Activated CD4-positive, alpha-beta T cell treated with anti-CD3 and anti-CD28 coated beads, Interleukin-2, amount 10 ng/mL, durations not matched to agents 7 days and 5 days (primary cell): Measurements from ENCODE around the gene SALL2. TPM values are rescaled to one million over a fixed set of nuclear protein-coding genes. Genes with fewer than 3 reads are reported as not detected.
"Not testable (repeated sequence)": the region's sequence is repeated elsewhere in the genome, so short reads cannot be mapped to it uniquely, and the experiment has no call there.

ENCODE experiments used
- CTCF ChIA-PET: fragments of 350-600 bp; sonication (Branson Sonifier 250); formaldehyde crosslinking; loops from one replicate; lab custom pipeline; 2021; ENCODE audit warnings: antibody characterized with exemption; lab: Charles Lee
- POLR2A ChIA-PET: fragments of 350-600 bp; sonication (Branson Sonifier 250); formaldehyde crosslinking; loops from one replicate; lab custom pipeline; 2021; ENCODE audit warnings: antibody characterized with exemption; lab: Charles Lee
- DNase-seq: peaks from one replicate; pipeline ENCODE4 v3.0.0-alpha.2; 2020
- H3K27ac Mint-ChIP-seq: one replicate; pipeline ENCODE4 v1.8.0; 2021; ENCODE audit warnings: mild to moderate bottlenecking, moderate library complexity, mixed read lengths
- H3K27me3 Mint-ChIP-seq: one replicate; pipeline ENCODE4 v1.8.0; 2021; ENCODE audit warnings: mixed read lengths
- H3K36me3 Mint-ChIP-seq: one replicate; pipeline ENCODE4 v1.8.0; 2021; ENCODE audit warnings: low read depth, mixed read lengths
- H3K4me1 Mint-ChIP-seq: one replicate; pipeline ENCODE4 v1.8.0; 2021; ENCODE audit warnings: mixed read lengths
- H3K4me3 Mint-ChIP-seq: one replicate; pipeline ENCODE4 v1.8.0; 2021; ENCODE audit warnings: mild to moderate bottlenecking, moderate library complexity, mixed read lengths
- H3K9me3 Mint-ChIP-seq: one replicate; pipeline ENCODE4 v1.8.0; 2021; ENCODE audit warnings: mixed read lengths
- total RNA-seq, 2 experiments: library from RNA; stranded (reverse); gene quantifications; one replicate each; pipeline ENCODE4 v1.2.3, GENCODE V29; 2021

The SALL2 gene
- 1 to 10 TPM; 1.9 to 2.2 TPM for total RNA-seq

GRCh38 chr14:21525962-21526671, at the start of gene SALL2:
TSS of gene SALL2 (minus strand) at chr14:21526346. CDS start at chr14:21526127, 219 bp downstream.
- Mint-ChIP-seq H3K9me3 (no peaks in the 10 kb centered on the region), H3K36me3 (no peaks in the 10 kb centered on the region), H3K27me3 (peaks cover 5% of the 10 kb centered on the region), H3K4me1 (peaks cover 15% of the 10 kb centered on the region), H3K4me3 (peak within 1 kb of the TSS; percentile 75), H3K27ac (peak within 1 kb of the TSS; percentile 79)
- CTCF ChIA-PET, result interaction anchor here (0.7 to 1.9 kb wide), 9 partner anchors 8 to 69 kb away, joined by 3 to 9 read pairs (median 3); partner anchors contain the start of genes METTL3, RAB2B and TOX4
- POLR2A ChIA-PET, result no interaction called here
- peak; percentile 62 for DNase-seq

GRCh38 chr14:21575661-21576060, 49.5 kb upstream of the SALL2 start:
- H3K9me3 Mint-ChIP-seq, result peaks cover 2% of the 10 kb centered on the region
- CTCF ChIA-PET, result interaction anchor here (0.9 kb wide), 1 partner anchor 51 kb away, joined by 3 read pairs; no protein-coding TSS in a partner anchor

GRCh38 chr14:21572604-21573003, 46.5 kb upstream of the SALL2 start:
- no peaks in the 10 kb centered on the region for H3K4me1 Mint-ChIP-seq

More at GRCh38 chr14:21575661-21576060, 49.5 kb upstream of the SALL2 start:
- no peak overlapping the region for H3K4me3 Mint-ChIP-seq
- DNase-seq, result no peak
- no peaks in the 10 kb centered on the region for H3K4me1 Mint-ChIP-seq
- POLR2A ChIA-PET, result no interaction called here
- H3K36me3 Mint-ChIP-seq, result no peaks in the 10 kb centered on the region
- no peak overlapping the region for H3K27ac Mint-ChIP-seq
- H3K27me3 Mint-ChIP-seq, result peaks cover 24% of the 10 kb centered on the region

DNA sequence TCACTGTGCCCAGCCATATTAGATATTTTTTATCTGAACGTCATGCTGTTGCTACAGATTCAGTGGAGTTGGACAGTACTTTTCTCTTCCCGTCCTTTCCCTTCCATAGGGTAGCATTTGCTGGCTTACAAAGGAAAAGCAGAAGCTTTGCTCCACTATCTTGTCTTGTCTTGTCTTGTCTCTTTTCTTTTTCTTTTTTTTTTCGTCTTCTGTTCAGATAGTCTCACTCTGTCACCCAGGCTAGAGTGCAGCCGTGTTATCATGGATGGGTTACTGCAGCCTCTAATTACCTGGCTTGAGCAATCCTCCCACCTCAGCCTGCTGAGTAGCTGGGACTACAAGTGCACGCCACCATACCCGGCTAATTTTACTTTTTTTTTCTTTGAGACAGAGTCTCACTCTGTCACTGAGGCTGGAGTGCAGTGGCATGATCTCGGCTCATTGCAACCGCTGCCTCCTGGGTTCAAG, 32.6 kb upstream of the SALL2 start:
- no peak overlapping the region for H3K27ac Mint-ChIP-seq
- H3K4me1 Mint-ChIP-seq, result peaks cover 6% of the 10 kb centered on the region
- ChIA-PET POLR2A (no interaction called here), CTCF (interaction anchor here (0.9 kb wide), 1 partner anchor 103 kb away, joined by 3 read pairs; the partner anchor contains the start of gene CHD8)
- no peaks in the 10 kb centered on the region for H3K27me3 Mint-ChIP-seq
- DNase-seq, result no peak
- no peaks in the 10 kb centered on the region for H3K36me3 Mint-ChIP-seq
- no peaks in the 10 kb centered on the region for H3K9me3 Mint-ChIP-seq
- no peak overlapping the region for H3K4me3 Mint-ChIP-seq

More at GRCh38 chr14:21572604-21573003, 46.5 kb upstream of the SALL2 start:
- Mint-ChIP-seq H3K27me3 (peaks cover 22% of the 10 kb centered on the region), H3K4me3 (no peak overlapping the region), H3K27ac (no peak overlapping the region), H3K36me3 (no peaks in the 10 kb centered on the region), H3K9me3 (peaks cover 2% of the 10 kb centered on the region)
- ChIA-PET CTCF (no interaction called here), POLR2A (no interaction called here)
- no peak for DNase-seq

GRCh38 chr14:21557084-21557901, 31.1 kb upstream of the SALL2 start:
- H3K27ac Mint-ChIP-seq, result peak overlapping the region; percentile 63
- H3K4me3 Mint-ChIP-seq, result no peak overlapping the region
- no peaks in the 10 kb centered on the region for H3K36me3 Mint-ChIP-seq
- POLR2A ChIA-PET, result no interaction called here
- peak; percentile 89 for DNase-seq
- CTCF ChIA-PET, result interaction anchor here (1.0 to 1.5 kb wide), 7 partner anchors 10 to 454 kb away, joined by 3 to 4 read pairs (median 3); partner anchors contain the start of gene OR10G3
- no peaks in the 10 kb centered on the region for H3K27me3 Mint-ChIP-seq
- no peaks in the 10 kb centered on the region for H3K9me3 Mint-ChIP-seq
- H3K4me1 Mint-ChIP-seq, result peaks cover 6% of the 10 kb centered on the region

DNA sequence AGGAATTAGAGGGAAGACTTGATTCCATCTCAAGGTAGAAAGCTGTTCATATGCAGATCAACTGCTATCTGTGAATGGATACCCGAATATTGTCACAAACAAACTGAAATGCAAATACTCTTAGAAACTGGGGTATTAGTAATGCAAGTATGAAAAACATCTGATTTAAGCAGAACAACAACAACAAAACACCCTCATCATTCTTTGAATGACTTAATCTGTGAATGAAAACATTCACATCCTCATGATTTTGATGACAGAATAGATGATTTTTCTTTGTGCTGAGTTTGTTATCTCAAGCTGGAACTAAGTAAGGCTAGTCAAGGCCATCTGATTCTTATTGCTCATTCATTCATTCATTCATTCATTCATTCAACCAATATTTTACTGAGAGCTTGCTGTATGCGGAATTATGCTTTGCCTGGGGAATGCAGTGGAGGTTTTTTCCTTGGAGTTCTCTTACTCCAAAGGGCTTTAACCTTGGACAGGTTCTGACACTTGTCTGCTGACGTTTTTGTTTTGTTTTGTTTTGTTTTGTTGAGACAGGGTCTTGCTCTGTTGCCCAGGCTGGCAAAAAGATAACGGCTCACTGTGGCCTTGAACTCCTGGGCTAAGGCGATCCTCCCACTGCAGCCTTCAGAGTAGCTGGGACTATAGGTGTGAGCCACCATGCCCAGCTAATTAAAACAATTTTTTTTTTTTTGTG, 30.4 kb upstream of the SALL2 start:
- H3K9me3 Mint-ChIP-seq, result no peaks in the 10 kb centered on the region
- DNase-seq, result no peak
- peaks cover 6% of the 10 kb centered on the region for H3K4me1 Mint-ChIP-seq
- H3K4me3 Mint-ChIP-seq, result no peak overlapping the region
- H3K27ac Mint-ChIP-seq, result no peak overlapping the region
- ChIA-PET CTCF (interaction anchor here (1.0 to 1.5 kb wide), 7 partner anchors 11 to 453 kb away, joined by 3 to 4 read pairs (median 3); partner anchors contain the start of gene OR10G3), POLR2A (no interaction called here)
- H3K36me3 Mint-ChIP-seq, result no peaks in the 10 kb centered on the region
- H3K27me3 Mint-ChIP-seq, result no peaks in the 10 kb centered on the region

- no peaks in the 10 kb centered on the region for H3K9me3 Mint-ChIP-seq
- H3K36me3 Mint-ChIP-seq, result no peaks in the 10 kb centered on the region
- peaks cover 6% of the 10 kb centered on the region for H3K4me1 Mint-ChIP-seq
- H3K4me3 Mint-ChIP-seq, result no peak overlapping the region
- ChIA-PET POLR2A (no interaction called here), CTCF (no interaction called here)
- no peaks in the 10 kb centered on the region for H3K27me3 Mint-ChIP-seq
- no peak for DNase-seq
- no peak overlapping the region for H3K27ac Mint-ChIP-seq
Measured at GRCh38 chr14:21553266-21553665, 27.1 kb upstream of the SALL2 start.

DNA sequence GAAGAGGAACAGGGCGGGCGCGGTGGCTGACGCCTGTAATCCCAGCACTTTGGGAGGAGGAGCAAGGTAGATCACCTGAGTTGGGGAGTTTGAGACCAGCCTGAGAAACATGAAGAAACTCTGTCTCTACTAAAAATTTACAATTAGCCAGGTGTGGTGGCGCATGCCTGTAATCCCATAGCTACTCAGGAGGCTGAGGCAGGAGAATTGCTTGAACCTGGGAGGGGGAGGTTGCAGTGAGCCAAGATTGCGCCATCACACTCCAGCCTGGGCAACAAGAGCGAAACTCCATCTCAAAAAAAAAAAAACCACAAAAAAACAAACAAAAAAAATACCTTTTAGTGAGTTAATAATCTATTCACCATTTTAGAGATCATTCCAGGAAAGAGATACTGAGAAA, 18.4 kb upstream of the SALL2 start:
- POLR2A ChIA-PET, H3K4me3 Mint-ChIP-seq: not testable (repeated sequence)

DNA sequence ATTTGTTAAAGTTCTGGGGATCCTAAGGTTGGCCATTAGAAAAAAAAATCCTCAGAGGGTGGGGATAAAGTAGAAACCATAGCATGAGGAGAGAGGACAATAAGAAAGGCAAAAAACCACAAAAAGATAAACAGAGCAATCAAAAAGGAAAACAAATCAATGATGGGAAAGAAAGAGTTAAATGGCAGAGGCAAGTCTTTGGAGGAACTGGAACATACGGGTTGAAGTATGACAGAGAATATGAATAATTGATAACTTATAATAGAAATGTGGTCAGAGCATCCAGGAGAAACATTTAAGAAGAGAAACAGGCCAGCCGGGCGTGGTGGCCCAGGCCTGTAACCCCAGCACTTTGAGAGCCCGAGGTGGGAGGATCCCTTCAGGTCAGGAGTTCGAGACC, 17.8 kb upstream of the SALL2 start:
- Mint-ChIP-seq H3K27me3 (peaks cover 20% of the 10 kb centered on the region), H3K4me3 (no peak overlapping the region), H3K27ac (no peak overlapping the region), H3K4me1 (no peaks in the 10 kb centered on the region), H3K36me3 (no peaks in the 10 kb centered on the region), H3K9me3 (no peaks in the 10 kb centered on the region)
- ChIA-PET CTCF (no interaction called here), POLR2A (no interaction called here)
- no peak for DNase-seq

More for the DNA sequence above, 18.4 kb upstream of the SALL2 start:
- H3K4me1 Mint-ChIP-seq, DNase-seq, H3K27ac Mint-ChIP-seq, H3K9me3 Mint-ChIP-seq, H3K36me3 Mint-ChIP-seq: not testable (repeated sequence)
- CTCF ChIA-PET, result interaction anchor here (0.6 kb wide), 1 partner anchor 316 kb away, joined by 3 read pairs; no protein-coding TSS in a partner anchor
- H3K27me3 Mint-ChIP-seq, result peaks cover 14% of the 10 kb centered on the region

- Mint-ChIP-seq H3K9me3 (no peaks in the 10 kb centered on the region), H3K4me3 (no peak overlapping the region), H3K27me3 (peaks cover 23% of the 10 kb centered on the region), H3K4me1 (no peaks in the 10 kb centered on the region), H3K36me3 (no peaks in the 10 kb centered on the region), H3K27ac (no peak overlapping the region)
- DNase-seq, result no peak
- CTCF ChIA-PET, result no interaction called here
- POLR2A ChIA-PET, result no interaction called here
Measured at GRCh38 chr14:21543521-21543960, 17.4 kb upstream of the SALL2 start.

- H3K9me3 Mint-ChIP-seq, result no peaks in the 10 kb centered on the region
- POLR2A ChIA-PET, result no interaction called here
- H3K27me3 Mint-ChIP-seq, result peaks cover 38% of the 10 kb centered on the region
- no peak overlapping the region for H3K4me3 Mint-ChIP-seq
- no peak for DNase-seq
- H3K36me3 Mint-ChIP-seq, result no peaks in the 10 kb centered on the region
- H3K27ac Mint-ChIP-seq, result no peak overlapping the region
- peaks cover 5% of the 10 kb centered on the region for H3K4me1 Mint-ChIP-seq
- CTCF ChIA-PET, result interaction anchor here (0.6 to 0.7 kb wide), 2 partner anchors 265 to 454 kb away, joined by 3 read pairs; no protein-coding TSS in a partner anchor
Measured at GRCh38 chr14:21541413-21542074, 15.4 kb upstream of the SALL2 start.
